Astrocyte (in vitro differentiated cells and primary cell): Measurements from ENCODE around the gene SNX11. TPM values are rescaled to one million over a fixed set of nuclear protein-coding genes. Genes with fewer than 3 reads are reported as not detected.

Source experiments
- DNase-seq: peaks from one replicate; pipeline ENCODE4 v3.0.0-alpha.2; 2010; ENCODE audit warnings: low read depth
- FAIRE-seq: peaks from 2 replicates; lab custom pipeline; 2011; peaks lifted over from hg19 to GRCh38; lab: Jason Lieb, UNC
- H2AFZ ChIP-seq: 2 replicates; pipeline ENCODE4 v1.6.0; 2012; ENCODE audit warnings: low read depth, low read length, inconsistent platforms
- H3K27ac ChIP-seq: 2 replicates; pipeline ENCODE4 v1.5.1; 2011; ENCODE audit warnings: low read depth, low read length, inconsistent platforms
- H3K27me3 ChIP-seq: 2 replicates; pipeline ENCODE4 v1.6.0; 2011; ENCODE audit warnings: low read length, inconsistent platforms; ENCODE audit not compliant: insufficient read depth
- H3K36me3 ChIP-seq: 2 replicates; pipeline ENCODE4 v1.5.1; 2011; ENCODE audit warnings: low read length, inconsistent platforms; ENCODE audit not compliant: insufficient read depth
- H3K4me1 ChIP-seq: 2 replicates; pipeline ENCODE4 v1.5.1; 2011; ENCODE audit warnings: low read length, inconsistent platforms; ENCODE audit not compliant: insufficient read depth
- H3K4me2 ChIP-seq: 2 replicates; pipeline ENCODE4 v1.6.0; 2012; ENCODE audit warnings: low read length, inconsistent platforms
- H3K4me3 ChIP-seq: 2 replicates; pipeline ENCODE4 v1.5.1; 2011; ENCODE audit warnings: low read depth, mild to moderate bottlenecking, low read length, inconsistent platforms; ENCODE audit not compliant: insufficient read depth
- H3K79me2 ChIP-seq: 2 replicates; pipeline ENCODE4 v1.6.0; 2012; ENCODE audit warnings: mild to moderate bottlenecking, low read length, inconsistent platforms; ENCODE audit not compliant: insufficient read depth
- H3K9ac ChIP-seq: 2 replicates; pipeline ENCODE4 v1.6.0; 2012; ENCODE audit warnings: mild to moderate bottlenecking, low read length, inconsistent platforms
- H3K9me3 ChIP-seq: 2 replicates; pipeline ENCODE4 v1.5.1; 2012; ENCODE audit warnings: low read depth, mild to moderate bottlenecking, low read length, inconsistent platforms; ENCODE audit not compliant: insufficient read depth
- H4K20me1 ChIP-seq: 2 replicates; pipeline ENCODE4 v1.6.0; 2012; ENCODE audit warnings: low read length, inconsistent platforms; ENCODE audit not compliant: insufficient read depth
- H3K27ac Mint-ChIP-seq: one replicate; pipeline ENCODE4 v1.8.0; 2021; ENCODE audit warnings: mild to moderate bottlenecking, mixed read lengths; ENCODE audit not compliant: unreplicated experiment
- H3K27me3 Mint-ChIP-seq: one replicate; pipeline ENCODE4 v1.8.0; 2021; ENCODE audit warnings: low read depth, mixed read lengths; ENCODE audit not compliant: unreplicated experiment
- H3K36me3 Mint-ChIP-seq: one replicate; pipeline ENCODE4 v1.8.0; 2021; ENCODE audit warnings: low read depth, mixed read lengths; ENCODE audit not compliant: unreplicated experiment
- H3K4me1 Mint-ChIP-seq: one replicate; pipeline ENCODE4 v1.8.0; 2021; ENCODE audit warnings: low read depth, mixed read lengths; ENCODE audit not compliant: unreplicated experiment
- H3K4me3 Mint-ChIP-seq: one replicate; pipeline ENCODE4 v1.8.0; 2021; ENCODE audit warnings: mild to moderate bottlenecking, moderate library complexity, mixed read lengths; ENCODE audit not compliant: unreplicated experiment
- H3K9me3 Mint-ChIP-seq: one replicate; pipeline ENCODE4 v1.8.0; 2021; ENCODE audit warnings: mild to moderate bottlenecking, mixed read lengths; ENCODE audit not compliant: unreplicated experiment
- EZH2 ChIP-seq: IDR thresholded peaks from 2 replicates; pipeline ENCODE4 v1.6.1; 2012; ENCODE audit warnings: mild to moderate bottlenecking, low read length, inconsistent platforms; ENCODE audit not compliant: insufficient read depth
- total RNA-seq: library from RNA; stranded (reverse); gene quantifications from 2 replicates; pipeline ENCODE4 v1.2.1, GENCODE V29; 2021
- TF ChIP-seq, protein P1 (sequence below): IDR thresholded peaks from 2 replicates; pipeline ENCODE4 v1.5.1; 2011; ENCODE audit warnings: low read depth, mild to moderate bottlenecking, inconsistent platforms, low read length, moderate library complexity; ENCODE audit not compliant: insufficient read depth

Gene SNX11
- total RNA-seq, 1 donor from 2014 or later, result 33.3 TPM

DNA sequence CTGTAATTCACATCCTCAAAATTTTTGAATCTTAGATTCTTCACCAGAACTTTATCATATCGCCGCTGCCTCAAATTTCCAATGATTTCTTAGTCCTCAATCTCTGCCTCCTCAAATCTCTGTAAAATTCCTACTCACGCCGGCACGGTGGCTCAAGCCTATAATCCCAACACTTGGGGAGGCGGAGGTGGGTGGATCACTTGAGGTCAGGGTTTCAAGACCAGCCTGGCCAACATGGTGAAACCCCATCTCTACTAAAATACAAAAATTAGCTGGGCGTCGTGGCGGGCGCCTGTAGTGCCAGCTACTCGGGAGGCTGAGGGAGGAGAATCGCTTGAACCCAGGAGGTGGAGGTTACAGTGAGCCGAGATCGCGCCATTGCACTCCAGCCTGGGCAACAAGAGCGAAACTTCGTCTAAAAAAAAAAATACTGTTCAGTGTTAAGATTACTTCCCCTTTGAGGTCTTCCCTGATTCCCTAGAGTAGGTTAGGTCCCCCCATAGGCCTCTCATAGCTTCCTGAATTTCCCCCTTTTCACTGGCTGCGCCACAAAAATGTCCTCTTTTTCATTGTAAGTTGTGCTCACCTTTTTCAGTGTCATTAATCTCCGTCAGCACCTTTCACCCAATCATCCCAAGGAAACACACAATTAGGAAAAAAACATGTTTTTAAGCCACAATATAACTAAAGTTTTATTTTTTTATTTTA, 5.4 kb upstream of the SNX11 start:
- H3K9ac ChIP-seq, result no peak overlapping the region
- peaks cover 6% of the 10 kb centered on the region for H3K4me1 ChIP-seq
- Mint-ChIP-seq H3K36me3 (no peaks in the 10 kb centered on the region), H3K9me3 (no peaks in the 10 kb centered on the region), H3K4me1 (no peaks in the 10 kb centered on the region), H3K4me3 (peak overlapping the region; percentile 99), H3K27me3 (no peaks in the 10 kb centered on the region), H3K27ac (peak overlapping the region; percentile 35)
- no peak for TF ChIP-seq EZH2
- TF ChIP-seq, protein P1, sequence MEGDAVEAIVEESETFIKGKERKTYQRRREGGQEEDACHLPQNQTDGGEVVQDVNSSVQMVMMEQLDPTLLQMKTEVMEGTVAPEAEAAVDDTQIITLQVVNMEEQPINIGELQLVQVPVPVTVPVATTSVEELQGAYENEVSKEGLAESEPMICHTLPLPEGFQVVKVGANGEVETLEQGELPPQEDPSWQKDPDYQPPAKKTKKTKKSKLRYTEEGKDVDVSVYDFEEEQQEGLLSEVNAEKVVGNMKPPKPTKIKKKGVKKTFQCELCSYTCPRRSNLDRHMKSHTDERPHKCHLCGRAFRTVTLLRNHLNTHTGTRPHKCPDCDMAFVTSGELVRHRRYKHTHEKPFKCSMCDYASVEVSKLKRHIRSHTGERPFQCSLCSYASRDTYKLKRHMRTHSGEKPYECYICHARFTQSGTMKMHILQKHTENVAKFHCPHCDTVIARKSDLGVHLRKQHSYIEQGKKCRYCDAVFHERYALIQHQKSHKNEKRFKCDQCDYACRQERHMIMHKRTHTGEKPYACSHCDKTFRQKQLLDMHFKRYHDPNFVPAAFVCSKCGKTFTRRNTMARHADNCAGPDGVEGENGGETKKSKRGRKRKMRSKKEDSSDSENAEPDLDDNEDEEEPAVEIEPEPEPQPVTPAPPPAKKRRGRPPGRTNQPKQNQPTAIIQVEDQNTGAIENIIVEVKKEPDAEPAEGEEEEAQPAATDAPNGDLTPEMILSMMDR, result no peak
- no peaks in the 10 kb centered on the region for H3K9me3 ChIP-seq
- peaks cover 42% of the 10 kb centered on the region for H3K79me2 ChIP-seq
- no peaks in the 10 kb centered on the region for H3K27me3 ChIP-seq
- no peak overlapping the region for H3K4me3 ChIP-seq
- H2AFZ ChIP-seq, result no peak overlapping the region
- DNase-seq (no peak), FAIRE-seq (no peak)
- no peak overlapping the region for H3K4me2 ChIP-seq
- H3K36me3 ChIP-seq, result no peaks in the 10 kb centered on the region
- no peak overlapping the region for H3K27ac ChIP-seq
- peaks cover 27% of the 10 kb centered on the region for H4K20me1 ChIP-seq

DNA sequence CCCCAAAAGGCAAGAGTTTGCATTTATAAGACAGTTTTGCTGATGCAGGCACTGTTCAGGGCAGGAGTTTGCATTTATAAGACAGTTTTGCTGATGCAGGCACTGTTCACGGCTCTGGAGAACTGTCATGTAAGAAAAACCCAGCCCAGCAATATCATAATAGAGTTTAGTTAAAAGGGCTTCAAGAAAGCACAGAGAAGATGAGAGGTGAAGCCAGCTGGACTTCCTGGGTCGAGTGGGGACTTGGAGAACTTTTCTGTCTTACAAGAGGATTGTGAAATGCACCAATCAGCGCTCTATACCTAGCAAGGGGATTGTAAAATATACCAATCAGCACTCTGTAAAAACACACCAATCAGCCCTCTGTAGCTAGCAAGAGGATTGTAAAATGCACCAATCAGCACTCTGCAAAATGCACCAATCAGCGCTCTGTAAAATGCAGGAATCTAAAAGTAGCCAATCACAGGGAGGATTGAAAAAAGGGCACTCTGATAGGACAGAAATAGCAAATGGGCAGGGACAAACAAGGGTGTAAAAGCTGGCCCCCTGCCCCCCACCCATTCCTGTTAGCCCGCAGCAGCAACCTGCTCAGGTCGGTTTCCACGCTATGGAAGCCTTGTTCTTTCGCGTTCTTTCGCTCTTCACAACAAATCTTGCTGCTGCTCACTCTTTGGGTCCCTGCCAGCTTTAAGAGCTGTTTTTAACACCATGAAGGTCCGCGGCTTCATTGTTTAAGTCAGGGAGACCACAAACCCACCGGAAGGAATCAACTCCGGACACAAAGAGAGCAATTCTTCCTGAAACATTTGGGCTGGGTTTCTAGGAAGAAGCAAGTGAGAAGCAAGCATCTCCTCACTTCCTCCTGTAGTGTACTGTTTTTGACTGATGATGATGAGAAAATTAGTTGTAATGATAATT, 4.5 kb upstream of the SNX11 start:
- TF ChIP-seq EZH2, result no peak
- TF ChIP-seq, protein P1, result no peak
- no peak overlapping the region for H2AFZ ChIP-seq

More for the DNA sequence above, 4.5 kb upstream of the SNX11 start:
- H3K9ac ChIP-seq, result no peak overlapping the region
- H3K4me1 Mint-ChIP-seq, result no peaks in the 10 kb centered on the region
- DNase-seq (no peak), FAIRE-seq (no peak)
- peaks cover 6% of the 10 kb centered on the region for H3K4me1 ChIP-seq
- peaks cover 38% of the 10 kb centered on the region for H3K79me2 ChIP-seq
- no peak overlapping the region for H3K27ac ChIP-seq
- peak overlapping the region; percentile 60 for H3K4me3 Mint-ChIP-seq
- H3K36me3 ChIP-seq, result no peaks in the 10 kb centered on the region
- no peaks in the 10 kb centered on the region for H3K27me3 ChIP-seq
- H3K4me2 ChIP-seq, result no peak overlapping the region
- H4K20me1 ChIP-seq, result peaks cover 18% of the 10 kb centered on the region
- no peaks in the 10 kb centered on the region for H3K9me3 Mint-ChIP-seq
- no peaks in the 10 kb centered on the region for H3K27me3 Mint-ChIP-seq
- no peaks in the 10 kb centered on the region for H3K36me3 Mint-ChIP-seq
- H3K4me3 ChIP-seq, result no peak overlapping the region
- H3K9me3 ChIP-seq, result no peaks in the 10 kb centered on the region
- H3K27ac Mint-ChIP-seq, result peak overlapping the region; percentile 53
